Sigmoid colon (tissue), 4 donors: ENCODE data around the gene ZNF621.

Experiments
- CTCF ChIP-seq, 4 experiments: fragments of 450-650 bp in 3 of 4; fragments of 200-600 bp in 1 of 4; IDR thresholded peaks; one replicate each; pipeline ENCODE4 v1.5.1; 2016 to 2019; ENCODE audit warnings: antibody characterized with exemption in 4 of 4, mild to moderate bottlenecking in 3 of 4, moderate library complexity in 2 of 4
- POLR2A ChIP-seq, 2 donors: fragments of 450-650 bp; IDR thresholded peaks; one replicate each; pipeline ENCODE4 v1.6.1; 2016; ENCODE audit warnings: antibody characterized with exemption in 2 of 2, mild to moderate bottlenecking in 2 of 2, moderate library complexity in 2 of 2
- POLR2AphosphoS5 ChIP-seq, 4 donors: sonication (generic); formaldehyde crosslinking; IDR thresholded peaks; one replicate each; pipeline ENCODE4 v1.6.1; 2017; ENCODE audit warnings: antibody characterized with exemption in 4 of 4

GRCh38 chr3:40476478-40477470 is 48.0 kb upstream of the ZNF621 start, which contains the start of gene ZNF619:
- TF ChIP-seq POLR2A (IDR thresholded peaks at IDR 0.05) (no peak), CTCF (IDR thresholded peaks at IDR 0.05) (no peak), POLR2AphosphoS5 (IDR thresholded peaks at IDR 0.05) (peak; percentile 9 to 44 (median 38))
